BE2C (cell line): Measurements from ENCODE around the gene RRN3.

Source experiments
- DNase-seq: peaks from one replicate; pipeline ENCODE4 v3.0.0-alpha.2; 2020
- H3K27me3 ChIP-seq: fragments of 250-450 bp; sonication (Bioruptor Pico); 2 replicates; pipeline ENCODE4 v1.5.1; 2020; ENCODE audit warnings: mild to moderate bottlenecking
- H3K36me3 ChIP-seq: fragments of 250-450 bp; sonication (Bioruptor Pico); 2 replicates; pipeline ENCODE4 v1.5.1; 2020; ENCODE audit warnings: mild to moderate bottlenecking
- H3K4me1 ChIP-seq: fragments of 250-450 bp; sonication (Bioruptor Pico); 2 replicates; pipeline ENCODE4 v1.5.1; 2020
- H3K4me3 ChIP-seq: 2 replicates; pipeline ENCODE4 v1.5.1; 2011; ENCODE audit warnings: low read depth, low read length
- H3K9me3 ChIP-seq: fragments of 250-450 bp; sonication (Bioruptor Pico); 2 replicates; pipeline ENCODE4 v1.5.1; 2020
- CTCF ChIP-seq: IDR thresholded peaks from 2 replicates; pipeline ENCODE4 v1.5.1; 2012; ENCODE audit warnings: mild to moderate bottlenecking, low read depth, low read length

Gene RRN3

GRCh38 chr16:15038689-15039088 is 55.4 kb downstream of the RRN3 start:
- DNase-seq = no peak
- Histone ChIP-seq H3K4me3 (no peak overlapping the region), H3K27me3 (no peaks in the 10 kb centered on the region), H3K36me3 (peaks cover 52% of the 10 kb centered on the region), H3K9me3 (no peaks in the 10 kb centered on the region; the same call in 1 of the 2 replicates), H3K4me1 (no peaks in the 10 kb centered on the region; the same call in 1 of the 2 replicates)
- no peak for TF ChIP-seq CTCF

- DNase-seq = no peak
- Histone ChIP-seq H3K9me3 (no peaks in the 10 kb centered on the region; the same call in 1 of the 2 replicates), H3K4me3 (no peak overlapping the region), H3K27me3 (no peaks in the 10 kb centered on the region), H3K36me3 (peaks cover 58% of the 10 kb centered on the region), H3K4me1 (peaks cover 5% of the 10 kb centered on the region)
- TF ChIP-seq CTCF = no peak
Observed at GRCh38 chr16:15037745-15038144, 56.3 kb downstream of the RRN3 start.

- peaks cover 8% of the 10 kb centered on the region for H3K4me1 ChIP-seq
- peaks cover 63% of the 10 kb centered on the region for H3K36me3 ChIP-seq
- H3K27me3 ChIP-seq = no peaks in the 10 kb centered on the region
- TF ChIP-seq CTCF = no peak
- H3K9me3 ChIP-seq = no peaks in the 10 kb centered on the region; the same call in 1 of the 2 replicates
- H3K4me3 ChIP-seq = no peak overlapping the region
- no peak for DNase-seq
Observed at GRCh38 chr16:15037003-15037402, 57.1 kb downstream of the RRN3 start.

GRCh38 chr16:15035163-15035729 is 58.8 kb downstream of the RRN3 start:
- Histone ChIP-seq H3K9me3 (no peaks in the 10 kb centered on the region; the same call in 1 of the 2 replicates), H3K4me3 (no peak overlapping the region), H3K36me3 (peaks cover 65% of the 10 kb centered on the region), H3K27me3 (no peaks in the 10 kb centered on the region), H3K4me1 (peaks cover 8% of the 10 kb centered on the region)
- no peak for TF ChIP-seq CTCF
- no peak for DNase-seq

GRCh38 chr16:15034266-15035162 is 59.6 kb downstream of the RRN3 start:
- TF ChIP-seq CTCF = no peak
- Histone ChIP-seq H3K4me3 (no peak overlapping the region), H3K4me1 (peaks cover 8% of the 10 kb centered on the region), H3K9me3 (no peaks in the 10 kb centered on the region), H3K27me3 (no peaks in the 10 kb centered on the region), H3K36me3 (peaks cover 58% of the 10 kb centered on the region)
- DNase-seq = no peak

- Histone ChIP-seq H3K9me3 (no peaks in the 10 kb centered on the region), H3K27me3 (no peaks in the 10 kb centered on the region), H3K4me1 (peaks cover 8% of the 10 kb centered on the region), H3K36me3 (peaks cover 49% of the 10 kb centered on the region), H3K4me3 (no peak overlapping the region)
- TF ChIP-seq CTCF = no peak
- DNase-seq = peak; percentile 76
Observed at GRCh38 chr16:15033309-15033707, 60.8 kb downstream of the RRN3 start.
